DOHH2 (cell line): ENCODE data around the gene OSM.

Experiments
- H3F3A ChIP-seq: fragments of 200-600 bp; sonication (generic), shearing (Covaris generic); 2 replicates; pipeline ENCODE4 v1.6.0; 2016; ENCODE audit warnings: antibody characterized with exemption, mild to moderate bottlenecking; ENCODE audit not compliant: control insufficient read depth, insufficient read depth
- H3K27ac ChIP-seq: fragments of 200-600 bp; sonication (generic); 2 replicates; pipeline ENCODE4 v1.5.1; 2014; ENCODE audit warnings: low read depth, mild to moderate bottlenecking, low read length, moderate library complexity
- H3K27me3 ChIP-seq: fragments of 200-600 bp; sonication (generic); 2 replicates; pipeline ENCODE4 v1.6.1; 2014; ENCODE audit warnings: mild to moderate bottlenecking, low read length, mixed read lengths; ENCODE audit not compliant: control insufficient read depth
- H3K36me3 ChIP-seq: fragments of 200-600 bp; sonication (generic); 2 replicates; pipeline ENCODE4 v1.6.1; 2014; ENCODE audit warnings: mild to moderate bottlenecking, low read length, moderate library complexity, mixed read lengths; ENCODE audit not compliant: control insufficient read depth
- H3K4me1 ChIP-seq: fragments of 200-600 bp; sonication (generic); 2 replicates; pipeline ENCODE4 v1.6.1; 2014; ENCODE audit warnings: mild to moderate bottlenecking, low read length, mixed read lengths; ENCODE audit not compliant: control insufficient read depth
- H3K4me2 ChIP-seq: fragments of 200-600 bp; sonication (generic); 2 replicates; pipeline ENCODE4 v1.6.0; 2014; ENCODE audit warnings: mild to moderate bottlenecking, low read length, moderate library complexity
- H3K4me3 ChIP-seq: fragments of 200-600 bp; sonication (generic); 2 replicates; pipeline ENCODE4 v1.5.1; 2014; ENCODE audit warnings: mild to moderate bottlenecking, low read length, mixed read lengths
- H3K79me2 ChIP-seq: fragments of 200-600 bp; sonication (generic); 2 replicates; pipeline ENCODE4 v1.6.1; 2014; ENCODE audit warnings: mild to moderate bottlenecking, low read length, mixed read lengths; ENCODE audit not compliant: control insufficient read depth
- H3K9me2 ChIP-seq: fragments of 200-600 bp; sonication (generic); replicated peaks from 2 replicates; pipeline ENCODE4 v1.6.1; 2014; ENCODE audit warnings: mild to moderate bottlenecking, low read length, mixed read lengths; ENCODE audit not compliant: control insufficient read depth
- H3K9me3 ChIP-seq: fragments of 200-600 bp; sonication (generic); 2 replicates; pipeline ENCODE4 v1.6.1; 2014; ENCODE audit warnings: antibody characterized with exemption, low read length, mixed read lengths; ENCODE audit not compliant: control insufficient read depth, insufficient read depth
- H4K20me1 ChIP-seq: fragments of 200-600 bp; sonication (generic); 2 replicates; pipeline ENCODE4 v1.6.0; 2014; ENCODE audit warnings: low read depth, mild to moderate bottlenecking, antibody characterized with exemption, low read length, moderate library complexity; ENCODE audit not compliant: control insufficient read depth, insufficient read depth
- EZH2phosphoT487 ChIP-seq: fragments of 200-600 bp; sonication (generic); IDR thresholded peaks from 2 replicates; pipeline ENCODE4 v1.6.1; 2017; ENCODE audit warnings: borderline replicate concordance, mild to moderate bottlenecking, antibody characterized with exemption, low read length, moderate library complexity, mixed read lengths
- TF ChIP-seq, protein P1 (sequence below): fragments of 200-600 bp; sonication (generic); IDR thresholded peaks from one replicate; pipeline ENCODE4 v1.5.1; 2014; ENCODE audit warnings: antibody characterized with exemption, mild to moderate bottlenecking, low read depth, low read length; ENCODE audit not compliant: poor library complexity, severe bottlenecking

OSM gene

DNA sequence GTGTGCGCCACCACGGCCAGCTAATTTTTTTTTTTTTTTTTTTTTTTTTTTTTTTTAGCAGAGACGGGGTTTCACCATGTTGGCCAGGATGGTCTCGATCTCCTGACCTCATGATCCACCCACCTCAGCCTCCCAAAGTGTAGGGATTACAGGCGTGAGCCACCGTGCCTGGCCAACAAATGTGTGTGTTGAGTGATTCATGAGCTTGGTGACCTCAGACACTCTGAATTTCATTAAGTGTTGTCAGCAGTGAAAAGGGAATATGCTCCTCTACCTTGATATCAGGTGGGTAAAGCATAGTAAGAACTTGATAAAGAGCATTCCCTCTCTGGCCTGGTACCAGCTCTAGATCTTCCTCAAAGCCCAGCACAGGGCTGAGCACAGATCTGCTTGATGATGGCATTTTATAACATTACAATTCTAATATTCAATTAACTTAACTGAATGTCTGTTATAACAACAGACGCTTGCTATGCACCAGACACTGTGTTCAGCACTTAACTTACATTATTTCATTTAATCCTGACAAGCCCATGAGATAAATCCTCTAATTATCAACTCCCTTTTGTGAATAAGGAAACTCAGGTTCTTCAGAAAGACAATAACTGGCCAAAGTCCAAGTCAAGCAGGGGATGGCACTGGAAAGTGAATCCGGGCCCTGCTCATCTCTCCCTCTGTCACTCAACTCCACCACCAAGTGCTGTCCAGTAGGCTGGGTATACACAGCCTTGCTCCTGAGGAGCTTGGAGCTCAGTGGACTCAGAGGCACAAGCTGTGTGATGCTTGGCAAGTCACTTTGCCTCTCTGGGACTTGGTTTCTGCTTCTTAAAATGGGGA, 47.1 kb upstream of the OSM start:
- Histone ChIP-seq H3K9me2 (no peaks in the 10 kb centered on the region), H3K36me3 (no peaks in the 10 kb centered on the region), H3K79me2 (no peaks in the 10 kb centered on the region), H3K4me1 (peaks cover 5% of the 10 kb centered on the region), H3K4me2 (no peak overlapping the region), H3K4me3 (no peak overlapping the region), H4K20me1 (no peaks in the 10 kb centered on the region), H3F3A (no peaks in the 10 kb centered on the region), H3K9me3 (no peaks in the 10 kb centered on the region), H3K27me3 (no peaks in the 10 kb centered on the region), H3K27ac (no peak overlapping the region)
- TF ChIP-seq EZH2phosphoT487: no peak
- TF ChIP-seq, protein P1, sequence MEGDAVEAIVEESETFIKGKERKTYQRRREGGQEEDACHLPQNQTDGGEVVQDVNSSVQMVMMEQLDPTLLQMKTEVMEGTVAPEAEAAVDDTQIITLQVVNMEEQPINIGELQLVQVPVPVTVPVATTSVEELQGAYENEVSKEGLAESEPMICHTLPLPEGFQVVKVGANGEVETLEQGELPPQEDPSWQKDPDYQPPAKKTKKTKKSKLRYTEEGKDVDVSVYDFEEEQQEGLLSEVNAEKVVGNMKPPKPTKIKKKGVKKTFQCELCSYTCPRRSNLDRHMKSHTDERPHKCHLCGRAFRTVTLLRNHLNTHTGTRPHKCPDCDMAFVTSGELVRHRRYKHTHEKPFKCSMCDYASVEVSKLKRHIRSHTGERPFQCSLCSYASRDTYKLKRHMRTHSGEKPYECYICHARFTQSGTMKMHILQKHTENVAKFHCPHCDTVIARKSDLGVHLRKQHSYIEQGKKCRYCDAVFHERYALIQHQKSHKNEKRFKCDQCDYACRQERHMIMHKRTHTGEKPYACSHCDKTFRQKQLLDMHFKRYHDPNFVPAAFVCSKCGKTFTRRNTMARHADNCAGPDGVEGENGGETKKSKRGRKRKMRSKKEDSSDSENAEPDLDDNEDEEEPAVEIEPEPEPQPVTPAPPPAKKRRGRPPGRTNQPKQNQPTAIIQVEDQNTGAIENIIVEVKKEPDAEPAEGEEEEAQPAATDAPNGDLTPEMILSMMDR: no peak

DNA sequence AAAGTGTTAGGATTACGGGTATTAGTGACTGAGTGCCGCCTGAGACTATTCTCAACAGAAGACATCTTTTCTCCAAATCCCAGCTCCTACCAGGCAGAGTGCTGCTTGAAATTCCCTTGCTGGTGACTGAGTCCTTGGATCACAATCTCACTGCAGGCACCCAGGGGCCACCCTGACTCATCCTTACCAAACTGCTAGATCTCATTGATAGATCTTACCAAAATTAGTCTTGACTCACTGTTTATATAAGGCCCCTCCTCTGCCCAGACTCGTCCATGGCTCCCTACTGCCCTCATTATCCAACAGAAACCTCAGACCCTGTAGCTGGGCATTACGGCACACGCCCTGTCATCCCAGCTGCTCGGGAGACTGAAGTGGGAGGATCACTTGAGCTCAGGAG, 45.4 kb upstream of the OSM start:
- no peaks in the 10 kb centered on the region for H3K27me3 ChIP-seq
- H3K4me2 ChIP-seq: no peak overlapping the region
- TF ChIP-seq EZH2phosphoT487: no peak
- TF ChIP-seq, protein P1: no peak
- no peaks in the 10 kb centered on the region for H3K36me3 ChIP-seq
- no peaks in the 10 kb centered on the region for H4K20me1 ChIP-seq
- H3K9me2 ChIP-seq: no peaks in the 10 kb centered on the region
- no peak overlapping the region for H3K27ac ChIP-seq
- no peaks in the 10 kb centered on the region for H3K9me3 ChIP-seq
- H3K4me1 ChIP-seq: peaks cover 16% of the 10 kb centered on the region
- H3F3A ChIP-seq: no peaks in the 10 kb centered on the region
- no peak overlapping the region for H3K4me3 ChIP-seq
- H3K79me2 ChIP-seq: no peaks in the 10 kb centered on the region

- Histone ChIP-seq H3K9me2 (no peaks in the 10 kb centered on the region), H3K4me2 (no peak overlapping the region), H3K9me3 (no peaks in the 10 kb centered on the region), H3K4me1 (peaks cover 25% of the 10 kb centered on the region), H3F3A (no peaks in the 10 kb centered on the region), H3K27ac (no peak overlapping the region), H3K27me3 (no peaks in the 10 kb centered on the region), H3K4me3 (no peak overlapping the region), H3K79me2 (peaks cover 1% of the 10 kb centered on the region), H4K20me1 (no peaks in the 10 kb centered on the region), H3K36me3 (peaks cover 1% of the 10 kb centered on the region; the same call in 1 of the 2 replicates)
- TF ChIP-seq EZH2phosphoT487: no peak
- TF ChIP-seq, protein P1: no peak
Observed at GRCh38 chr22:30310881-30311771, 44.5 kb upstream of the OSM start.
